A549 treated with CORT108297 at 1 μM for 4 hours (cell line): ENCODE data around the gene HOXC10. TPM values are rescaled to one million over a fixed set of nuclear protein-coding genes. Genes with fewer than 3 reads are reported as not detected.

Experiments
- total RNA-seq: library from RNA; stranded (reverse); fragments of 200-300 nt; extraction: Qiagen RNA extraction; gene quantifications from 5 replicates; pipeline ENCODE4 v1.2.3, GENCODE V29; 2022

Gene HOXC10
- total RNA-seq: 2.5 to 3.4 TPM (median 2.9 TPM) in 5 replicates

DNA sequence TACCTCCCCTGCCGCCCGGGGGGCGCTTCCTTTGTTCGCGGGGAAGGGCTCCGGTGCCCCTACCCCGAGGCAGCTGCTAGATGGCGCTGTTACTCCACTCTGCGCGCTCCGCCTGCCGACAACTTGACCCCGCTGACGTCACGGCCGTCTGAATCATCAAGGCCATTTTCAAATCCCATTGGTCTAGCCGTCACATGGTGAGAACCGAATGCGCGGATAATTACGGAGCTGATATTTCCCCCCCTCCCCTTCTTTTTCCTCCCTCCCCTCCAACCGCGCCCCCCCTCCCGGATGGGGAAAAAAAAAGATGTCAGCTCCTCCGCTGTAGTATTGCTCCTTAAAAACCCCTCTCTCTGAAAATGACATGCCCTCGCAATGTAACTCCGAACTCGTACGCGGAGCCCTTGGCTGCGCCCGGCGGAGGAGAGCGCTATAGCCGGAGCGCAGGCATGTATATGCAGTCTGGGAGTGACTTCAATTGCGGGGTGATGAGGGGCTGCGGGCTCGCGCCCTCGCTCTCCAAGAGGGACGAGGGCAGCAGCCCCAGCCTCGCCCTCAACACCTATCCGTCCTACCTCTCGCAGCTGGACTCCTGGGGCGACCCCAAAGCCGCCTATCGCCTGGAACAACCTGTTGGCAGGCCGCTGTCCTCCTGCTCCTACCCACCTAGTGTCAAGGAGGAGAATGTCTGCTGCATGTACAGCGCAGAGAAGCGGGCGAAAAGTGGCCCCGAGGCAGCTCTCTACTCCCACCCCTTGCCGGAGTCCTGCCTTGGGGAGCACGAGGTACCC lies at the start of gene HOXC10:
TSS of gene HOXC10 (plus strand) at position 246 of the 791 bp plus-strand sequence. CDS start at position 360, 114 bp downstream.

GRCh38 chr12:53938326-53939140 lies 46.4 kb upstream of the HOXC10 start, which contains the start of gene HOXC13:
Gene HOXC13 (plus strand): TSS chr12:53938831. CDS start chr12:53938907, 76 bp downstream.

DNA sequence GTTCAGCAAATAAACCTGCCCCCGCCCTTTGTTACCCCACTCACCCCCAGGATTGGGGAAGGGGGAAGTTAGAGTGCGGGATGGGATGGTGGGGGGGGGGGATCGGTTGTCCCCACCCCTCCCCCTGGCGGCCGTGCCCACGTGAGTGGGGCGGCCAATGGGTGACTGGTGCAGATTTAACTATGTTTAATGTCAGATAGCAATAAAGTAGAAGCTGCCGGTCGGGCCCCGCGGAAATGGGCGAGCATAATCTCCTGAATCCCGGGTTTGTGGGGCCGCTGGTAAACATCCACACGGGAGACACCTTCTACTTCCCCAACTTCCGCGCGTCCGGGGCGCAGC lies 30.3 kb upstream of the HOXC10 start, which contains the start of gene HOXC12:
TSS of gene HOXC12 (plus strand) at position 210 of the 342 bp plus-strand sequence. CDS start at position 237, 27 bp downstream.

DNA sequence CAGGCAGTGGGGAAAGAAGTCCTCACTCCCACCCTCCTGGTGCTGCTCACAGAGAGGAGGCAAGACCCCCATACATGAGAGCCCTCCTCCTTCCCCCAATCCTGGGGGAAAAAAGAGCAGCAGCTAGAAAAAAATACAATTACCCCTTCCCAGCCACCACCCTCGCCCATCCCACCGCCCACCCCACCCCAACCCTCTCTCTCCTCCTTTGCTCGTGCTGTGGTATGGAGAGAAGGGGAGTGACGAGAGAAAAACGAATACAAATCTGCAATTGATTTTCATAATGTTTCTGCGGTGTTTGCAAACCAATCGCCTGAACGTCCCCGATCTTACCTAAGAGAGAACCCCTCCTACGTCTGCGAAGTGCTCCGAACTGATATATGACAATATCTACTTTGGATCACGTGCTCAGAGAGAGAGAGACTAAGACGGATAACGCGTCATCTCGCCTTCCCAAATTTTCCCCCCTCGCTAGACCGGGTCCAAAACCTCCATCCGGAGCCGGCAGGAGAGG lies 12.2 kb upstream of the HOXC10 start, which contains the start of gene HOXC11:
TSS of gene HOXC11 (plus strand) at position 405 of the 514 bp plus-strand sequence. CDS start 116 bp downstream, outside the sequence.

GRCh38 chr12:53974084-53975063 lies 10.6 kb upstream of the HOXC10 start, which contains the start of gene HOTAIR:
Gene HOTAIR (minus strand): TSS chr12:53974954.

GRCh38 chr12:54000116-54001114 lies 15.5 kb downstream of the HOXC10 start, which contains the start of gene HOXC9:
Gene HOXC9 (plus strand): TSS chr12:54000161. CDS start chr12:54000189, 28 bp downstream.

GRCh38 chr12:54028314-54029201 lies 43.6 kb downstream of the HOXC10 start, which contains the start of gene HOXC6:
Gene HOXC6 (plus strand): TSS chr12:54028440. CDS start chr12:54028522, 82 bp downstream.

GRCh38 chr12:54032627-54033100 lies 47.7 kb downstream of the HOXC10 start, which contains the start of gene HOXC5:
Gene HOXC5 (plus strand): TSS chr12:54033050. CDS start chr12:54033123, 73 bp downstream.

Other genes with a start within 250 kb of the HOXC10 start
- not detected in 5 replicates for gene CISTR, start 233.2 kb upstream of the HOXC10 start, total RNA-seq
- gene HOXC13, start 46.3 kb upstream of the HOXC10 start, total RNA-seq: 10.3 to 17.8 TPM (median 12.3 TPM) in 5 replicates
- gene HOXC12, start 30.2 kb upstream of the HOXC10 start, total RNA-seq: not detected in 5 replicates
- 0.39 to 0.65 TPM (median 0.54 TPM) in 5 replicates for gene HOXC11, start 12.0 kb upstream of the HOXC10 start, total RNA-seq
- gene HOTAIR, start 10.2 kb upstream of the HOXC10 start, total RNA-seq: 0.08 to 0.37 TPM (median 0.09 TPM) in 5 replicates
- gene HOXC9, start 15.0 kb downstream of the HOXC10 start, total RNA-seq: 11.1 to 12.5 TPM (median 11.7 TPM) in 5 replicates
- 4.2 to 5.7 TPM (median 5.4 TPM) in 5 replicates for gene HOXC8, start 23.8 kb downstream of the HOXC10 start, total RNA-seq
- gene HOXC6, start 43.3 kb downstream of the HOXC10 start, total RNA-seq: 4.4 to 5.7 TPM (median 4.9 TPM) in 5 replicates
- gene HOXC5, start 47.9 kb downstream of the HOXC10 start, total RNA-seq: 0.57 to 0.85 TPM (median 0.73 TPM) in 5 replicates
- 2.2 to 4.3 TPM (median 3.6 TPM) in 5 replicates for gene HOXC4, start 68.7 kb downstream of the HOXC10 start, total RNA-seq
- 28.5 to 35.6 TPM (median 33.8 TPM) in 5 replicates for gene SMUG1, start 203.8 kb downstream of the HOXC10 start, total RNA-seq